GM12878 (cell line): ENCODE data around the gene BTBD9. TPM values are rescaled to one million over a fixed set of nuclear protein-coding genes. Genes with fewer than 3 reads are reported as not detected.

ENCODE experiments used
- ATAC-seq: fragments of 200-7000 bp; cut with Tn5 transposase; 3 replicates; pipeline ENCODE4 v1.9.1; 2020; ENCODE audit warnings: mild to moderate bottlenecking, moderate library complexity
- BruUV-seq: library from RNA; stranded (reverse); fragments of 400-500 nt; replicated peaks from 2 replicates; lab custom pipeline; 2021; lab: Mats Ljungman, UMichigan
- CTCF ChIA-PET: fragments of 300-600 bp; sonication (Branson Sonifier 250); formaldehyde crosslinking; extraction: SDS; loops from one replicate; lab custom pipeline; 2021; ENCODE audit warnings: inconsistent platforms; lab: Yijun Ruan, JAX
- POLR2A ChIA-PET: fragments of 350-600 bp; formaldehyde crosslinking; extraction: SDS; loops from one replicate; lab custom pipeline; 2021; ENCODE audit warnings: inconsistent platforms; lab: Charles Lee
- RAD21 ChIA-PET: fragments of 300-600 bp; sonication (Branson Sonifier 250); formaldehyde crosslinking; loops from one replicate; lab custom pipeline; 2023; ENCODE audit warnings: antibody characterized with exemption; ENCODE audit not compliant: unreplicated experiment; lab: Charles Lee
- SMC1A ChIA-PET: fragments of 300-600 bp; sonication (Branson Sonifier 250); formaldehyde crosslinking; loops from one replicate; lab custom pipeline; 2023; ENCODE audit not compliant: unreplicated experiment, uncharacterized antibody; lab: Charles Lee
- DNase-seq: peaks from one replicate; pipeline ENCODE4 v3.0.0-alpha.2; 2011; ENCODE audit warnings: low read depth, low spot score
- FAIRE-seq: peaks from 3 replicates; lab custom pipeline; 2011; peaks lifted over from hg19 to GRCh38; lab: Jason Lieb, UNC
- H2AFZ ChIP-seq: 2 replicates; pipeline ENCODE4 v1.6.0; 2011; ENCODE audit warnings: low read depth, low read length, control low read depth; ENCODE audit not compliant: control insufficient read depth
- H3K27ac ChIP-seq: 2 replicates; pipeline ENCODE4 v1.5.1; 2011; ENCODE audit warnings: control low read depth; ENCODE audit not compliant: control insufficient read depth, insufficient read depth
- H3K27me3 ChIP-seq, 2 experiments: replicated peaks in 1 of 2; 2 replicates each; pipeline versions ENCODE4 v1.6.0 to v1.6.1; 2011; ENCODE audit warnings: low read length in 1 of 2; ENCODE audit not compliant: control insufficient read depth in 2 of 2, insufficient read depth in 2 of 2
- H3K36me3 ChIP-seq, 2 experiments: 2 replicates each; pipeline ENCODE4 v1.5.1; 2011; ENCODE audit warnings: low read length in 1 of 2; ENCODE audit not compliant: control insufficient read depth in 2 of 2, insufficient read depth in 2 of 2
- H3K4me1 ChIP-seq: 2 replicates; pipeline ENCODE4 v1.6.1; 2011; ENCODE audit warnings: mild to moderate bottlenecking, low read length, moderate library complexity, mixed read lengths; ENCODE audit not compliant: control insufficient read depth, insufficient read depth
- H3K4me2 ChIP-seq: 2 replicates; pipeline ENCODE4 v1.6.0; 2011; ENCODE audit warnings: control low read depth; ENCODE audit not compliant: control insufficient read depth, insufficient read depth
- H3K4me3 ChIP-seq: fragments of 200-600 bp; sonication (generic); 2 replicates; pipeline ENCODE4 v1.5.1; 2016
- H3K79me2 ChIP-seq: 2 replicates; pipeline ENCODE4 v1.6.0; 2011; ENCODE audit warnings: low read length; ENCODE audit not compliant: control insufficient read depth, insufficient read depth
- H3K9ac ChIP-seq: 2 replicates; pipeline ENCODE4 v1.8.0; 2011; ENCODE audit warnings: low read length, control low read depth, mixed read lengths; ENCODE audit not compliant: control insufficient read depth, insufficient read depth
- H3K9me3 ChIP-seq: replicated peaks from 3 replicates; pipeline ENCODE4 v1.5.1; 2011; ENCODE audit warnings: mild to moderate bottlenecking, low read length; ENCODE audit not compliant: control insufficient read depth, insufficient read depth
- H4K20me1 ChIP-seq: 2 replicates; pipeline ENCODE4 v1.6.0; 2011; ENCODE audit not compliant: control insufficient read depth, insufficient read depth
- CTCF ChIP-seq, 3 experiments: IDR thresholded peaks in 2 of 3; conservative IDR thresholded peaks in 1 of 3; 2 replicates each; pipeline ENCODE4 v1.5.1; 2011; ENCODE audit warnings: low read depth in 3 of 3, low read length in 3 of 3, mild to moderate bottlenecking in 3 of 3, control low read depth in 2 of 3, moderate library complexity in 2 of 3, inconsistent platforms in 1 of 3, mixed read lengths in 1 of 3; ENCODE audit not compliant: control insufficient read depth in 2 of 3, insufficient read depth in 1 of 3; ENCODE audit errors: extremely low read depth in 1 of 3
- EGR1 ChIP-seq, 2 experiments: IDR thresholded peaks; 1 replicate in 1 of 2; 2 replicates in 1 of 2; pipeline ENCODE4 v1.6.1; 2011 to 2012; ENCODE audit warnings: low read depth in 2 of 2, low read length in 2 of 2, borderline replicate concordance in 1 of 2, mild to moderate bottlenecking in 1 of 2, moderate library complexity in 1 of 2
- MXI1 ChIP-seq: fragments of 150-350 bp; IDR thresholded peaks from 2 replicates; pipeline ENCODE4 v1.6.1; 2011; ENCODE audit warnings: low read depth, mild to moderate bottlenecking, inconsistent platforms, low read length, improper control_type of control experiment
- RBBP5 ChIP-seq: fragments of 200-600 bp; sonication (generic); conservative IDR thresholded peaks from 2 replicates; pipeline ENCODE4 v1.6.1; 2016
- ZNF207 ChIP-seq: fragments of 450-650 bp; IDR thresholded peaks from 2 replicates; pipeline ENCODE4 v1.6.1; 2014; ENCODE audit warnings: antibody characterized with exemption, mild to moderate bottlenecking, borderline replicate concordance
- ZNF24 ChIP-seq: fragments of 450-650 bp; IDR thresholded peaks from 2 replicates; pipeline ENCODE4 v1.6.1; 2017; ENCODE audit warnings: antibody characterized with exemption, mild to moderate bottlenecking
- WGBS: methylation state at CpG from one replicate; pipeline ENCODE4 v1.1.6; 2016; ENCODE audit warnings: low lambda C conversion rate; ENCODE audit not compliant: insufficient replicate concordance, insufficient coverage; ENCODE audit errors: missing lambda C conversion rate; 5-methylcytosine and 5-hydroxymethylcytosine counted together
- in situ Hi-C: fragments of 300-500 bp; cut with MboI; formaldehyde crosslinking; loops from 9 replicates; pipeline ENCODE4 v1.14.3; 2018; ENCODE audit warnings: mixed read lengths
- intact Hi-C: fragments of 100-400 bp; cut with micrococcal nuclease; formaldehyde crosslinking; loops from one replicate; pipeline ENCODE4 v1.14.2; 2022; ENCODE audit not compliant: unreplicated experiment
- polyA plus RNA-seq, 11 experiments: library from polyadenylated mRNA; depleted of rRNA in 4 of 11; unstranded in 6 of 11; stranded (reverse) in 5 of 11; fragments of >200 nt; fragmentation: Nextera tagmentation in 4 of 11; fragmentation: Illumina TruSeq in 1 of 11; extraction: Ambion mirVana in 4 of 11; extraction: Trizol in 1 of 11; gene quantifications; 1 replicate in 1 of 11; 2 replicates in 10 of 11; pipeline versions ENCODE4 v1.2.1 to v1.2.3, GENCODE V29; 2011 to 2016; ENCODE audit warnings: inconsistent platforms in 2 of 11, missing spikeins in 2 of 11, low read depth in 1 of 11
- total RNA-seq, 4 experiments: library from RNA; depleted of rRNA in 3 of 4; stranded (reverse); fragments of >200 nt in 3 of 4; fragmentation: Illumina TruSeq in 1 of 4; extraction: Trizol in 1 of 4; gene quantifications; 2 replicates each; pipeline versions ENCODE4 v1.2.1 to v1.2.3, GENCODE V29; 2013 to 2021
- TF ChIP-seq, protein P1 (sequence below): fragments of 450-650 bp; IDR thresholded peaks from 2 replicates; pipeline ENCODE4 v1.6.1; 2018; ENCODE audit warnings: borderline replicate concordance, mild to moderate bottlenecking; ENCODE audit not compliant: partially characterized antibody
- TF ChIP-seq, protein P2 (sequence below): fragments of 450-650 bp; formaldehyde crosslinking; IDR thresholded peaks from 2 replicates; pipeline ENCODE4 v1.5.0; 2022; ENCODE audit warnings: mild to moderate bottlenecking, missing genetic modification characterization

BTBD9 gene
- total and polyA plus RNA-seq, 10 of the 15 experiments (the other 5 are each of a cell fraction or from before 2014, with no cell fraction given): 0.22 to 8.6 (median 4.6) TPM

- intact Hi-C loops (no loop called here), in situ Hi-C loops (no loop called here)
- Histone ChIP-seq H4K20me1 (no peaks in the 10 kb centered on the region), H3K4me2 (no peak overlapping the region), H3K79me2 (no peaks in the 10 kb centered on the region), H3K36me3 (no peaks in the 10 kb centered on the region), H3K9ac (no peak overlapping the region), H3K9me3 (no peaks in the 10 kb centered on the region), H2AFZ (no peak overlapping the region), H3K27me3 (no peaks in the 10 kb centered on the region), H3K4me1 (no peaks in the 10 kb centered on the region), H3K4me3 (no peak overlapping the region), H3K27ac (no peak overlapping the region)
- ChIA-PET SMC1A (interaction anchor here (1.0 kb wide), 1 partner anchor 16 kb away, joined by 3 read pairs; no protein-coding TSS in a partner anchor), CTCF (interaction anchor here (0.9 to 2.5 kb wide), 4 partner anchors 10 to 476 kb away, joined by 3 to 11 read pairs (median 4); no protein-coding TSS in a partner anchor), POLR2A (no interaction called here), RAD21 (interaction anchor here (1.3 kb wide), 1 partner anchor 61 kb away, joined by 3 read pairs; no protein-coding TSS in a partner anchor)
- DNase-seq (no peak), ATAC-seq (no peak), FAIRE-seq (no peak)
- TF ChIP-seq ZNF207 (no peak), RBBP5 (no peak), ZNF24 (no peak), EGR1 (IDR thresholded peaks at IDR 0.05; ENCODE audit: borderline replicate concordance in 1 of 2, low read depth in 2 of 2, low read length in 2 of 2) (no peak)
- BruUV-seq: no TSS peak
- WGBS: 100% methylated on average over 1 of the region's 1 CpG
Observed at GRCh38 chr6:38510205-38510604, 129.5 kb downstream of the BTBD9 start.

DNA sequence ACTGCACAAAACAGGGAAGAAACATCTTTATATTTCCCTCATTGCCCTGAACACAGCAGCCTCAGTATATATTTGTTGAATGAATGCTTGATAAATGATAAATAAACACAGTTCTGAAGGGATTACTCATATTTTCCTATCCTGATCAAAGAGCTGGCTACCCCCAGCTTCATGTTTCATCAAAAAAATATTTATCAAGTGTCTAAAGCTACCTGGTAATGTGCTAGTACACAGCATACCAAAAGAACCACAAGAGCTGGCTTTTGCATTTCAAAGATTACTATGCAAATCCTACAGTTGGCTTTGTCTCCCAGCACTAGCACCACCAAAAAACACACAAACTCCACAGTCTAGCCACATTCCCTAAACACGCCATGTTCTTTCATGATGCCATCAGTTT is 130.0 kb downstream of the BTBD9 start:
- in situ Hi-C loops: no loop called here
- no peak for TF ChIP-seq CTCF (IDR thresholded peaks at IDR 0.05 in 2 of 3, conservative IDR thresholded peaks at IDR 0.05 in 1 of 3; ENCODE audit: control insufficient read depth in 2 of 3, extremely low read depth in 1 of 3, insufficient read depth in 1 of 3, low read depth in 3 of 3, low read length in 3 of 3)
- TF ChIP-seq, protein P1, sequence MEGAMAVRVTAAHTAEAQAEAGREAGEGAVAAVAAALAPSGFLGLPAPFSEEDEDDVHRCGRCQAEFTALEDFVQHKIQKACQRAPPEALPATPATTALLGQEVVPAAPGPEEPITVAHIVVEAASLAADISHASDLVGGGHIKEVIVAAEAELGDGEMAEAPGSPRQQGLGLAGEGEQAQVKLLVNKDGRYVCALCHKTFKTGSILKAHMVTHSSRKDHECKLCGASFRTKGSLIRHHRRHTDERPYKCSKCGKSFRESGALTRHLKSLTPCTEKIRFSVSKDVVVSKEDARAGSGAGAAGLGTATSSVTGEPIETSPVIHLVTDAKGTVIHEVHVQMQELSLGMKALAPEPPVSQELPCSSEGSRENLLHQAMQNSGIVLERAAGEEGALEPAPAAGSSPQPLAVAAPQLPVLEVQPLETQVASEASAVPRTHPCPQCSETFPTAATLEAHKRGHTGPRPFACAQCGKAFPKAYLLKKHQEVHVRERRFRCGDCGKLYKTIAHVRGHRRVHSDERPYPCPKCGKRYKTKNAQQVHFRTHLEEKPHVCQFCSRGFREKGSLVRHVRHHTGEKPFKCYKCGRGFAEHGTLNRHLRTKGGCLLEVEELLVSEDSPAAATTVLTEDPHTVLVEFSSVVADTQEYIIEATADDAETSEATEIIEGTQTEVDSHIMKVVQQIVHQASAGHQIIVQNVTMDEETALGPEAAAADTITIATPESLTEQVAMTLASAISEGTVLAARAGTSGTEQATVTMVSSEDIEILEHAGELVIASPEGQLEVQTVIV: no peak
- TF ChIP-seq, protein P2, sequence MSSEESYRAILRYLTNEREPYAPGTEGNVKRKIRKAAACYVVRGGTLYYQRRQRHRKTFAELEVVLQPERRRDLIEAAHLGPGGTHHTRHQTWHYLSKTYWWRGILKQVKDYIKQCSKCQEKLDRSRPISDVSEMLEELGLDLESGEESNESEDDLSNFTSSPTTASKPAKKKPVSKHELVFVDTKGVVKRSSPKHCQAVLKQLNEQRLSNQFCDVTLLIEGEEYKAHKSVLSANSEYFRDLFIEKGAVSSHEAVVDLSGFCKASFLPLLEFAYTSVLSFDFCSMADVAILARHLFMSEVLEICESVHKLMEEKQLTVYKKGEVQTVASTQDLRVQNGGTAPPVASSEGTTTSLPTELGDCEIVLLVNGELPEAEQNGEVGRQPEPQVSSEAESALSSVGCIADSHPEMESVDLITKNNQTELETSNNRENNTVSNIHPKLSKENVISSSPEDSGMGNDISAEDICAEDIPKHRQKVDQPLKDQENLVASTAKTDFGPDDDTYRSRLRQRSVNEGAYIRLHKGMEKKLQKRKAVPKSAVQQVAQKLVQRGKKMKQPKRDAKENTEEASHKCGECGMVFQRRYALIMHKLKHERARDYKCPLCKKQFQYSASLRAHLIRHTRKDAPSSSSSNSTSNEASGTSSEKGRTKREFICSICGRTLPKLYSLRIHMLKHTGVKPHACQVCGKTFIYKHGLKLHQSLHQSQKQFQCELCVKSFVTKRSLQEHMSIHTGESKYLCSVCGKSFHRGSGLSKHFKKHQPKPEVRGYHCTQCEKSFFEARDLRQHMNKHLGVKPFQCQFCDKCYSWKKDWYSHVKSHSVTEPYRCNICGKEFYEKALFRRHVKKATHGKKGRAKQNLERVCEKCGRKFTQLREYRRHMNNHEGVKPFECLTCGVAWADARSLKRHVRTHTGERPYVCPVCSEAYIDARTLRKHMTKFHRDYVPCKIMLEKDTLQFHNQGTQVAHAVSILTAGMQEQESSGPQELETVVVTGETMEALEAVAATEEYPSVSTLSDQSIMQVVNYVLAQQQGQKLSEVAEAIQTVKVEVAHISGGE (CRISPR knock-in tag): no peak
- TF ChIP-seq MXI1: no peak

More for the DNA sequence above, 130.0 kb downstream of the BTBD9 start:
- Histone ChIP-seq H3K36me3 (no peaks in the 10 kb centered on the region), H4K20me1 (no peaks in the 10 kb centered on the region), H2AFZ (no peak overlapping the region), H3K4me2 (no peak overlapping the region), H3K4me3 (no peak overlapping the region), H3K79me2 (no peaks in the 10 kb centered on the region), H3K27ac (no peak overlapping the region), H3K4me1 (no peaks in the 10 kb centered on the region), H3K9me3 (no peaks in the 10 kb centered on the region), H3K9ac (no peak overlapping the region), H3K27me3 (no peaks in the 10 kb centered on the region)
- 96% methylated on average over 1 of the region's 1 CpG for WGBS
- BruUV-seq: no TSS peak
- POLR2A ChIA-PET: no interaction called here
- intact Hi-C loops: no loop called here
- SMC1A ChIA-PET: interaction anchor here (1.0 kb wide), 1 partner anchor 16 kb away, joined by 3 read pairs; no protein-coding TSS in a partner anchor
- no peak for FAIRE-seq
- ATAC-seq: no peak
- no peak for DNase-seq
- CTCF ChIA-PET: interaction anchor here (1.1 to 2.5 kb wide), 3 partner anchors 12 to 476 kb away, joined by 3 to 11 read pairs (median 3); no protein-coding TSS in a partner anchor
- RAD21 ChIA-PET: interaction anchor here (1.3 kb wide), 1 partner anchor 61 kb away, joined by 3 read pairs; no protein-coding TSS in a partner anchor
